ENCODE results near the gene CERS3. TPM values are rescaled to one million over a fixed set of nuclear protein-coding genes. Genes with fewer than 3 reads are reported as not detected.

Gene CERS3
- total and polyA plus RNA-seq, 2 experiments from 2014 or later = not detected

GRCh38 chr15:100429116-100429728 is 99.5 kb downstream of the CERS3 start:
- H3K9me3 ChIP-seq (ENCODE audit: low read depth) = no peaks in the 10 kb centered on the region
- H3K36me3 ChIP-seq = no peaks in the 10 kb centered on the region
- no peaks in the 10 kb centered on the region for H3K4me1 ChIP-seq (ENCODE audit: low read depth)
- no peak overlapping the region for H3K4me3 ChIP-seq
- no peak overlapping the region for H3K27ac ChIP-seq
- TF ChIP-seq CTCF (IDR thresholded peaks at IDR 0.05; ENCODE audit: low read depth, low read length) = no peak
- DNase-seq (ENCODE audit: low read depth in 1 of 2, low spot score in 1 of 2) = peak in 1 of 2 donors; percentile 32
- H3K27me3 ChIP-seq = no peaks in the 10 kb centered on the region

DNA sequence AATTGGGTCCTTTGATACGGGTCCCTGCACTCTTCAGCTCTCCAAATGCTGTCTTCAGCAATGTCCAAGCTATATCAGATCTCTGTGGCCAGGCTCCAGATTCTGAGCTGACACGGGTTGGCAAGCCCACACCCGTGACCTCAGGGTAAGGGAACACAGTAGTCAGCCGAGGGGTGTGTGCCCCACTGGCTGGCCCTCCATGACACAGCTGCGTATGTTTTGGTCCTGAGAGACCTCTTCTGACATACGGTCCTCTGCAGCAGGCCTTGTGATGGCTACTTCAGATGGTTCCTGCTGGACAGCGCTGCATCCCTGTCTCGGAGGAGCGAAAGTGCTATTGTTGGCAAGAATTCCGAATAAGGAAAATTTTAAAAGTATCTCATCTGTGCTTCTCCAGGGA is 101.8 kb downstream of the CERS3 start:
- no peaks in the 10 kb centered on the region for H3K9me3 ChIP-seq (ENCODE audit: low read depth)
- H3K4me3 ChIP-seq = no peak overlapping the region
- no peaks in the 10 kb centered on the region for H3K27me3 ChIP-seq
- H3K4me1 ChIP-seq (ENCODE audit: low read depth) = no peaks in the 10 kb centered on the region
- DNase-seq (ENCODE audit: low read depth in 1 of 2, low spot score in 1 of 2) = no peak
- TF ChIP-seq CTCF (IDR thresholded peaks at IDR 0.05; ENCODE audit: low read depth, low read length) = no peak
- no peaks in the 10 kb centered on the region for H3K36me3 ChIP-seq
- H3K27ac ChIP-seq = no peak overlapping the region

DNA sequence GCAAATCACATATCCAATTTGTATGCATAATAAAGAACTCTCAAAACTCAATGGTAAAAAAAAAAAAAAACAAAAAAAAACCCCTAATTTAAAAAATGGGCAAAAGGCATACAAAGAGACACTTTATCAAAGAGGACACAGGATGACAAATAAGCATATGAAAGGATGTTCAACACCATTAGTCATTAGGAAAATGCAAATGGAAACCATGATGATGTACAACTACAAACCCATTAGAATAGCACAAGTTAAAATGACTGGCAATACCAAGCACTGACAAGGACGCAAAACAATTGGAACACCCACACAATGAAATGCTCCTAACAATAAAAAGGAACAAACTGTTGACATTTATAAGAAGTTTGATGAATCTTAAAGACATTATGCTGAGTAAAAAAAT is 123.6 kb downstream of the CERS3 start:
- no peak for TF ChIP-seq CTCF (IDR thresholded peaks at IDR 0.05; ENCODE audit: low read depth, low read length)
- Histone ChIP-seq H3K4me1 (ENCODE audit: low read depth) (no peaks in the 10 kb centered on the region), H3K4me3 (no peak overlapping the region), H3K36me3 (no peaks in the 10 kb centered on the region), H3K27ac (no peak overlapping the region), H3K9me3 (ENCODE audit: low read depth) (no peaks in the 10 kb centered on the region), H3K27me3 (no peaks in the 10 kb centered on the region)
- no peak for DNase-seq (ENCODE audit: low read depth in 1 of 2, low spot score in 1 of 2)

DNA sequence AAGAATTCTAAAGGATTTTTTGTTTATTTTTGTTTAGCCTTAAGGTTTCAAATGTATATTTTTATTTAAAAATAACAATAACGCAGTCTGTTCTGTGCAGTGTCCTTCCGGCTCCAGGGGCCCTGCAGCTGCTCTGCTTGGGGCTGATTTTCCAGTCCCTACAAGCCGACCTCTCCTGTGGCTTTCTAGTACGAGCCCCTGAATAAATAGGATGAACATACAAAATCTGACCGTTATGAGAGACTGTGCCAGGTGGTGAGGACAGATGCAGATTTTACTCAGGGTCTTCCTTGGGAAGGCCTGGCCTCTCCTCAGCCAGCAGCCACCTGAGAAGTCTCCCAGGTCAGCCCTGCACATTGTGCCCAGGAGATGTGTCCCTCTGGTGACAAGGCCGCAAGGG is 127.8 kb downstream of the CERS3 start:
- H3K4me1 ChIP-seq (ENCODE audit: low read depth) = no peaks in the 10 kb centered on the region
- no peaks in the 10 kb centered on the region for H3K36me3 ChIP-seq
- H3K27ac ChIP-seq = no peak overlapping the region
- no peak overlapping the region for H3K4me3 ChIP-seq
- H3K27me3 ChIP-seq = no peaks in the 10 kb centered on the region
- TF ChIP-seq CTCF (IDR thresholded peaks at IDR 0.05; ENCODE audit: low read depth, low read length) = no peak
- DNase-seq (ENCODE audit: low read depth in 1 of 2, low spot score in 1 of 2) = no peak
- H3K9me3 ChIP-seq (ENCODE audit: low read depth) = no peaks in the 10 kb centered on the region

DNA sequence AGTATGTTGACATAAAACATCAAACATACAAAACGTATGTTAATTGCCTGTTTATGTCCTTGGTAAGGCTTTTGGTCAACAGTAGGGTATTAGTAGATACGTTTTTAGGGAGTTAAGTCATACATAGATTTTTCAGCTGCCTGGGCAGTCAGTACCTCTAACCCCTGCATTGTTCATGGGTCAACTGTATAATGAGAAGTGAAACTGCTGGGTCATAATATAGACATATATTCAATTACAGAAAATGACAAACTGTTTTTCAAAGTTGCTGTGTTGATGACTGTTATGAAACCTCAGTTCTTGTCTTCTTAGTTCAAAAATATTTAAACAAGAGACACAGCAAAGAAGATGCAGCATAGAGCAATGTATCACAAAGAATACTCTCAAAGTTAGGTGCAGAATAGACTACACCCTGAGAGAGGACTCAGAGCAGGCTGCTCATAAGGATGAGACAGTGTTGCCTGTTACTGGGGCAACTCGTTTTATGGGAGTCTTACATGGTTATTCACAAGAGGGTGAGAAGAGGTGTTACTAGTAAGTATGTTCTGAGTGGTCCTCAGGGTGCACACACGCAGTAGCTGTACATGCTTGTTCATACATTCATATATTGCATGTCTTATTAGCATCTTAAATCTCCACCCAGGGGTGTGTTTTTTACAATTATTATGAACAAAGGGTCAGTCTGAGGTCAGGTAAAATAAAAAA is 133.9 kb downstream of the CERS3 start:
- no peak for TF ChIP-seq CTCF (IDR thresholded peaks at IDR 0.05; ENCODE audit: low read depth, low read length)
- no peak for DNase-seq (ENCODE audit: low read depth in 1 of 2, low spot score in 1 of 2)
- Histone ChIP-seq H3K4me3 (no peak overlapping the region), H3K4me1 (ENCODE audit: low read depth) (no peaks in the 10 kb centered on the region), H3K9me3 (ENCODE audit: low read depth) (no peaks in the 10 kb centered on the region), H3K27ac (no peak overlapping the region), H3K27me3 (no peaks in the 10 kb centered on the region), H3K36me3 (no peaks in the 10 kb centered on the region)

Measured in cardiac muscle cell (in vitro differentiated cells and primary cell).